ENCODE data around the gene GRM4. TPM values are rescaled to one million over a fixed set of nuclear protein-coding genes. Genes with fewer than 3 reads are reported as not detected.

Gene GRM4
- total and polyA plus RNA-seq, 2 experiments from 2014 or later: 0.10 to 0.22 TPM

DNA sequence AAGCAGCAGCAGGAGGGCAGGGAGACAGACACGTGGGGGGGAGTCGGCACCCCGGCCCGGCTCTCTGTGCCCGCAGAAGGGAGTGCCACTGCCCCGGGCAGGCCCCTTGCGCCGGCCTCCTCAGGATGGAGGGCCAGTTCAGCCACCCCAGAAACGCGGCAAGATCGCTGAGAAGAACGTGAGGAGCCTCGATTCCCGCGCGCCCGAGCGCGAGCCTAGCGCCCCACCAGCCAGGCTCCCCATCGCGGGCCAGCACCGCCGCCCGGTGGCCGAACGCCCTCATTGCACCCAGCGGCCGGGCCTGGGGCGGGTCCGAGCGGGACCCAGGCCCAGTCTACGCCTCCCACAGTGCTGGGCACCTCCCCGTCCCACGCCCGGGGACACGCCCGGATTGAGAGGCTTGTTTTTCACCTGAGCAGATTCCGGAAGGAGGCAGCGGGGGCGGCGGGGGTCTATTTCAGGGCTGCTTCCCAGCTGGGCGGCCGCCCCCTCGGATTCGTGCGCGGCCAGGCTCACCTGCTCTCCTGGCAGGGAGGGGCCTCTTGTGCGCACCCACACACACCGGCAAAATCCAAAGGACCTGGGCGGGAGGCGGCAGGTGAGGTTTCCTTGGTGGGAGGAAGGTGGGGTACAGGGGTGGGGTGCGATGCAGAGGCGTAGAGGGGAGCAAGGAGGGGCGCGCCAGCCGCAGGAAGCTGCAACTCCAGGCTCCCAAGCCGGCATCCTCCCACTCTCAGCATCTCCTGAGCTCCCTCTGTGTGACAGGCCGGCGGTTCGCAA lies 9.0 kb upstream of the GRM4 start:
- in situ Hi-C loops (cut with MboI): loop anchor here (10.0 kb wide), 1 partner anchor 390 kb away; no protein-coding TSS in a partner anchor
- H3K27me3 ChIP-seq (replicated peaks; ENCODE audit: insufficient read depth): peaks cover 29% of the 10 kb centered on the region

DNA sequence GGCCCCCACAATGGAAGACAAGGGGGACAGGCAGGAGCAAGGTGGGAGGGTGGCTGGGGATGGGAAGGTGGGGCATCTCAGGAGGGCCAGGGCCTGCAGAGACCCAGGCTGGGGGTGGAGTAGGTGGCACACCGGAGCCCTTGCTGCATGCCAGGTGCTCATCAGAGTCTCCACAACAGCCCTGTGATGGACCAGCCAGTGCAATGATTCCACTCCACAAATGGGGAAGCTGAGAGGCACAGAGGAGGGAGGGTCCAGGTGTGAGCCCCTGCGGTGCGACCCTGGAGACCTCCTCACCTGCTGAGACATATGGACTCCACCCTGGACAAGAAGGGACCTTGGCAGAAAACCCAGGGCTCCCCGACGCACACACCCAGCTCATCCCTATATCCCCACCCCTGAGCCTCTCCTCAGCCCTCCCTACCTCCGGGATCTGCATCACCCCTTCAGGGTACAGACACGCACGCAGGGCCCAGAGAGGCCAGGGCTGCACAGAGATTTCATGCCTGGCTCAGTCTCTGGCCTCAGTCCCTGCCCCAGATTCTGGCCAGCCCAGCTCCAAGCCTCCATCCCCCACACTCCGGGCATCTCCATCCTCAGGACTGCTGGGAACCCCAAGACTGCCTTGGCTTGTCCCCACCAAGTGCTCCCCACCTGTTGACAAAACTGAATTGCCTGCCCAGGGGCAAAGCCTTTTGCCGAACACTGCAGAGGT lies 7.1 kb upstream of the GRM4 start:
- in situ Hi-C loops (cut with MboI): loop anchor here (10.0 kb wide), 1 partner anchor 388 kb away; no protein-coding TSS in a partner anchor
- TF ChIP-seq EZH2phosphoT487 (IDR thresholded peaks at IDR 0.05; ENCODE audit: insufficient read depth, low read depth): no peak
- TF ChIP-seq EZH2 (IDR thresholded peaks at IDR 0.05; ENCODE audit: insufficient read depth, poor library complexity, severe bottlenecking): no peak
- H3K9me2 ChIP-seq (ENCODE audit: insufficient read depth): no peaks in the 10 kb centered on the region
- H3K79me2 ChIP-seq (ENCODE audit: insufficient read depth): no peaks in the 10 kb centered on the region
- no peaks in the 10 kb centered on the region for H3K36me3 ChIP-seq (ENCODE audit: low read depth)
- H3K27me3 ChIP-seq (replicated peaks; ENCODE audit: insufficient read depth): peaks cover 33% of the 10 kb centered on the region
- no peak overlapping the region for H2AFZ ChIP-seq
- H3K27ac ChIP-seq: no peak overlapping the region
- no peaks in the 10 kb centered on the region for H3K9me3 ChIP-seq (ENCODE audit: low read depth)
- no peak overlapping the region for H3K4me3 ChIP-seq
- H3K4me1 ChIP-seq (ENCODE audit: insufficient read depth): no peaks in the 10 kb centered on the region
- 84 to 87% methylated on average over 9 to 10 of the region's 10 CpGs for WGBS, 2 experiments (ENCODE audit: low coverage in 1 of 2, low lambda C conversion rate in 2 of 2, missing lambda C conversion rate in 2 of 2)
- H3F3A ChIP-seq (ENCODE audit: insufficient read depth): no peaks in the 10 kb centered on the region
- H3K9ac ChIP-seq: no peak overlapping the region
- no peak for DNase-seq
- no peak overlapping the region for H3K4me2 ChIP-seq (ENCODE audit: unreplicated experiment)
- no peaks in the 10 kb centered on the region for H4K20me1 ChIP-seq (ENCODE audit: insufficient read depth)

More for the DNA sequence above, 9.0 kb upstream of the GRM4 start:
- Histone ChIP-seq H3K9me2 (ENCODE audit: insufficient read depth) (no peaks in the 10 kb centered on the region), H3K9me3 (ENCODE audit: low read depth) (no peaks in the 10 kb centered on the region), H3K9ac (no peak overlapping the region; the same call in 1 of the 2 replicates), H3K79me2 (ENCODE audit: insufficient read depth) (no peaks in the 10 kb centered on the region), H3K27ac (no peak overlapping the region), H4K20me1 (ENCODE audit: insufficient read depth) (no peaks in the 10 kb centered on the region), H3F3A (ENCODE audit: insufficient read depth) (no peaks in the 10 kb centered on the region), H3K36me3 (ENCODE audit: low read depth) (no peaks in the 10 kb centered on the region), H3K4me3 (peak overlapping the region; percentile 61), H2AFZ (peak overlapping the region; percentile 55; the same call in 1 of the 2 replicates), H3K4me2 (ENCODE audit: unreplicated experiment) (peak overlapping the region; percentile 75), H3K4me1 (ENCODE audit: insufficient read depth) (no peaks in the 10 kb centered on the region)
- peak; percentile 80 for DNase-seq
- 8 to 9% methylated on average over 41 to 55 of the region's 61 CpGs for WGBS, 2 experiments (ENCODE audit: low coverage in 1 of 2, low lambda C conversion rate in 2 of 2, missing lambda C conversion rate in 2 of 2)
- no peak for TF ChIP-seq EZH2 (IDR thresholded peaks at IDR 0.05; ENCODE audit: insufficient read depth, poor library complexity, severe bottlenecking)
- no peak for TF ChIP-seq EZH2phosphoT487 (IDR thresholded peaks at IDR 0.05; ENCODE audit: insufficient read depth, low read depth)

DNA sequence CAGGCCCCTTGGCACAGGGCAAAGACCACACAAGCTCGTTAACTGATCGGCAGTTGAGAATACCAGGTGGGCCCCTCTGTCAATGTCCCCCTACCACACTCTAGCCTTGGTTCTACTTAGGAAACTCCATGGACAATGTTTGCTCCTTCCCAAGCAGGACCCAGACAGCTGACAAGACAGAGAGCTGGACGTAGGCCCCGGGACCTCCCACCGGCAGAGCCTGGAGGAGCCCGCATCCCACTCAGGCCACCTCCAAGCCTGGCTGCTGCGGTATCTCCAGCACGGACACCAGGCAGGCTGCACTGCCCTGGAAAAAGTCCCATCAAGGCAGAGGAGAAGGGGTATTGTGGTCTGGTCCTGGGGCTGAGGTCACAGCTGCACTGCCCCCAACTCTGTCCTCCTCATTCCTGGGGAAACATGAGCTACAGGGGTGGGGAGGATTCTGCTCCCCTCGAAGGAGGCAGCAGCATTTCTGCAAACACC lies 6.2 kb upstream of the GRM4 start:
- no peaks in the 10 kb centered on the region for H3K4me1 ChIP-seq (ENCODE audit: insufficient read depth)
- H3K27me3 ChIP-seq (replicated peaks; ENCODE audit: insufficient read depth): peaks cover 29% of the 10 kb centered on the region
- no peak overlapping the region for H2AFZ ChIP-seq
- no peaks in the 10 kb centered on the region for H4K20me1 ChIP-seq (ENCODE audit: insufficient read depth)
- TF ChIP-seq EZH2phosphoT487 (IDR thresholded peaks at IDR 0.05; ENCODE audit: insufficient read depth, low read depth) (no peak), EZH2 (IDR thresholded peaks at IDR 0.05; ENCODE audit: insufficient read depth, poor library complexity, severe bottlenecking) (no peak)
- no peaks in the 10 kb centered on the region for H3K79me2 ChIP-seq (ENCODE audit: insufficient read depth)
- H3K9me2 ChIP-seq (ENCODE audit: insufficient read depth): no peaks in the 10 kb centered on the region
- DNase-seq: no peak
- no peaks in the 10 kb centered on the region for H3F3A ChIP-seq (ENCODE audit: insufficient read depth)
- H3K4me2 ChIP-seq (ENCODE audit: unreplicated experiment): no peak overlapping the region
- in situ Hi-C loops (cut with MboI): loop anchor here (10.0 kb wide), 1 partner anchor 387 kb away; no protein-coding TSS in a partner anchor
- 49 to 55% methylated on average over 9 of the region's 9 CpGs for WGBS, 2 experiments (ENCODE audit: low coverage in 1 of 2, low lambda C conversion rate in 2 of 2, missing lambda C conversion rate in 2 of 2)
- no peaks in the 10 kb centered on the region for H3K9me3 ChIP-seq (ENCODE audit: low read depth)
- H3K9ac ChIP-seq: no peak overlapping the region
- no peak overlapping the region for H3K4me3 ChIP-seq
- H3K27ac ChIP-seq: no peak overlapping the region
- no peaks in the 10 kb centered on the region for H3K36me3 ChIP-seq (ENCODE audit: low read depth)

DNA sequence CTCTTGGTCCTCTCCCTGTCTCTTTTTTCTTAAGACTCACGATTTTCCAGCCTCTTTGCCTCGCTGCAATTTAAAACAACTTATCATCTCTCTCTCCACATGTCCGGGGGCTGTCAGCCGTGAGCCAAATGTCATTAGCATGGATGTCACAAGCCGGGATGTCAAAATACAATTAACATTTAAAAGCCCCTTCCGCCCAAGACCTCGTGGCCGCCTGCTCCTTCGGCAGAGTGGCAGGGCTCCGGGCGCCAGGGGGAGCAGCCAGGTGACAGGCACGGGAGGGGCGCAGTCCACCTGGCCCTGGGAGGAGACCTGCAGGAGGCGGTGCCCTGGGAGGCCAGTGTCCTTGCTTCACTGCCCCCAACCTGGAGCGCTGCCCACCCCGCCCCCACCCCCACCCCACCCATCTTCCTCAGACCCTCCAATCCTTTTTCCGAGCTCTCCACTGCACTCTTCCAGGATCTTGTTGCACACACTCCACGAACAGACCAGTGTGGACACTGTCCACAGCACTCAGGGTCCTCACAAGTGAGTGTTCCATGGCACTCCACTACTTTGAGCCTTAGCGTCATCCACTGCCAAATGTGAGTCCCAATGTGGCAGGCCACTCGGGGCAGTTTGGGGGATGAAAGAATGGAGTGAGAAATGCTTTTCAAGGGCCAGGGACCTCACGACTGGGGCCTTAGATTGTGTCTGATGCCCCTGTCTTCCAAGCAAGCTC lies 5.6 kb upstream of the GRM4 start:
- H3K36me3 ChIP-seq (ENCODE audit: low read depth): no peaks in the 10 kb centered on the region
- no peak for TF ChIP-seq EZH2phosphoT487 (IDR thresholded peaks at IDR 0.05; ENCODE audit: insufficient read depth, low read depth)
- no peak for TF ChIP-seq EZH2 (IDR thresholded peaks at IDR 0.05; ENCODE audit: insufficient read depth, poor library complexity, severe bottlenecking)
- peaks cover 29% of the 10 kb centered on the region for H3K27me3 ChIP-seq (replicated peaks; ENCODE audit: insufficient read depth)
- H3K9me2 ChIP-seq (ENCODE audit: insufficient read depth): no peaks in the 10 kb centered on the region
- no peak overlapping the region for H3K9ac ChIP-seq
- no peak overlapping the region for H3K4me2 ChIP-seq (ENCODE audit: unreplicated experiment)
- no peak for DNase-seq
- H2AFZ ChIP-seq: no peak overlapping the region
- H3K4me1 ChIP-seq (ENCODE audit: insufficient read depth): no peaks in the 10 kb centered on the region
- H3K27ac ChIP-seq: no peak overlapping the region
- no peaks in the 10 kb centered on the region for H3K79me2 ChIP-seq (ENCODE audit: insufficient read depth)
- H3K4me3 ChIP-seq: no peak overlapping the region
- H3F3A ChIP-seq (ENCODE audit: insufficient read depth): 0 out of 2 replicates have a peak, but pooled peaks cover 3% of the 10 kb centered on the region
- no peaks in the 10 kb centered on the region for H4K20me1 ChIP-seq (ENCODE audit: insufficient read depth)
- in situ Hi-C loops (cut with MboI): loop anchor here (10.0 kb wide), 1 partner anchor 387 kb away; no protein-coding TSS in a partner anchor
- H3K9me3 ChIP-seq (ENCODE audit: low read depth): no peaks in the 10 kb centered on the region
- WGBS, 2 experiments (ENCODE audit: low coverage in 1 of 2, low lambda C conversion rate in 2 of 2, missing lambda C conversion rate in 2 of 2): 12 to 14% methylated on average over 19 to 21 of the region's 21 CpGs
